Transverse colon (tissue), 4 donors: ENCODE measurements around the gene TAB3.

ENCODE experiments used
- POLR2A ChIP-seq: fragments of 450-650 bp; IDR thresholded peaks from one replicate; pipeline ENCODE4 v1.6.1; 2016; ENCODE audit warnings: antibody characterized with exemption, mild to moderate bottlenecking, moderate library complexity
- POLR2AphosphoS5 ChIP-seq, 3 donors: sonication (generic); formaldehyde crosslinking; IDR thresholded peaks; one replicate each; pipeline ENCODE4 v1.6.1; 2016; ENCODE audit warnings: antibody characterized with exemption in 3 of 3
- TF ChIP-seq, protein P1 (sequence below), 5 experiments: fragments of 200-600 bp in 3 of 5; fragments of 450-650 bp in 2 of 5; sonication (generic) in 3 of 5; IDR thresholded peaks; 1 replicate in 2 of 5; 2 replicates in 3 of 5; pipeline ENCODE4 v1.5.1; 2016 to 2017; ENCODE audit warnings: antibody characterized with exemption in 5 of 5, inconsistent platforms in 3 of 5, mild to moderate bottlenecking in 2 of 5, moderate library complexity in 1 of 5

GRCh38 chrX:30812326-30812725 is 76.7 kb downstream of the TAB3 start:
- TF ChIP-seq, protein P1, sequence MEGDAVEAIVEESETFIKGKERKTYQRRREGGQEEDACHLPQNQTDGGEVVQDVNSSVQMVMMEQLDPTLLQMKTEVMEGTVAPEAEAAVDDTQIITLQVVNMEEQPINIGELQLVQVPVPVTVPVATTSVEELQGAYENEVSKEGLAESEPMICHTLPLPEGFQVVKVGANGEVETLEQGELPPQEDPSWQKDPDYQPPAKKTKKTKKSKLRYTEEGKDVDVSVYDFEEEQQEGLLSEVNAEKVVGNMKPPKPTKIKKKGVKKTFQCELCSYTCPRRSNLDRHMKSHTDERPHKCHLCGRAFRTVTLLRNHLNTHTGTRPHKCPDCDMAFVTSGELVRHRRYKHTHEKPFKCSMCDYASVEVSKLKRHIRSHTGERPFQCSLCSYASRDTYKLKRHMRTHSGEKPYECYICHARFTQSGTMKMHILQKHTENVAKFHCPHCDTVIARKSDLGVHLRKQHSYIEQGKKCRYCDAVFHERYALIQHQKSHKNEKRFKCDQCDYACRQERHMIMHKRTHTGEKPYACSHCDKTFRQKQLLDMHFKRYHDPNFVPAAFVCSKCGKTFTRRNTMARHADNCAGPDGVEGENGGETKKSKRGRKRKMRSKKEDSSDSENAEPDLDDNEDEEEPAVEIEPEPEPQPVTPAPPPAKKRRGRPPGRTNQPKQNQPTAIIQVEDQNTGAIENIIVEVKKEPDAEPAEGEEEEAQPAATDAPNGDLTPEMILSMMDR (IDR thresholded peaks at IDR 0.05), result no peak
- no peak for TF ChIP-seq POLR2A
- no peak for TF ChIP-seq POLR2AphosphoS5 (IDR thresholded peaks at IDR 0.05)
